Measurements from ENCODE around the gene PLCB2.

DNA sequence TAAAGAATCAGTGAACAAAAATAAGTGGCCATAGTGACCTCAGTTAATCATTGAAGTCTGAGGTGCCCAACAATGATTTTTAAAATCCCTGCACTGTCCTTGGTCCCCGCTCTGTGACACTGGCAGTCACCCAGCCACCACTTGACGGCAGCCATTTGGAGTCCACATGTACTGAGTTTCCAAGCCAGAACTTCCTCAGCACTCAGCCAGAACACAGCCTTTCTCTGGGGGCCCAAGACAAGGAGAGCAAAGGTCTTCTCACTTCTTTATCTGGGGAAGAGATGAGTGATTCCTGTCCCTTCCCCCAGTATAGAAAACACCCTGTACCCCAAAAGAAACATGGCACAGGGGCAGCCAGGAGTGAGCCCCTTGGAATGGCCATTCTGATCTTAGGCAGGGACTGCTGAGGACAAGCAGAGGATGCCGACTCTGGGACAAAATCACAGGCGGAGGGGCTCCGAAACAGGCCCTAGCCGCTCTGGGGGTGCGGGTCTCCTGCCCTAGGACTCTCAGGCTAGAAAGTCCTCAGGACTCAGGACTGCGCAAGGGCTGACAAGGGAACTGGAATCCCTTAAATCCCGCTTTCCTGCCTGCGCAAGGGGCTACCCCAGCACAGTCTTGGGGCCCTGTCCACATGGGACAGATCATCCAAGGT lies 56.1 kb downstream of the PLCB2 start:
- no peak for TF ChIP-seq RAD21 (IDR thresholded peaks at IDR 0.05; ENCODE audit: low read depth)
- no peak for TF ChIP-seq EP300 (IDR thresholded peaks at IDR 0.05; ENCODE audit: borderline replicate concordance)
- no peak for TF ChIP-seq TCF12 (IDR thresholded peaks at IDR 0.05; ENCODE audit: low read depth)
